Activated effector memory CD4-positive, alpha-beta T cell treated with anti-CD3 and anti-CD28 coated beads, Interleukin-2, amount 50 U/mL, for 16 hours (primary cell): ENCODE data around the gene PDXP.

Experiments used
- DNase-seq: peaks from one replicate; pipeline ENCODE4 v3.0.0-alpha.2; 2020

PDXP gene

DNA sequence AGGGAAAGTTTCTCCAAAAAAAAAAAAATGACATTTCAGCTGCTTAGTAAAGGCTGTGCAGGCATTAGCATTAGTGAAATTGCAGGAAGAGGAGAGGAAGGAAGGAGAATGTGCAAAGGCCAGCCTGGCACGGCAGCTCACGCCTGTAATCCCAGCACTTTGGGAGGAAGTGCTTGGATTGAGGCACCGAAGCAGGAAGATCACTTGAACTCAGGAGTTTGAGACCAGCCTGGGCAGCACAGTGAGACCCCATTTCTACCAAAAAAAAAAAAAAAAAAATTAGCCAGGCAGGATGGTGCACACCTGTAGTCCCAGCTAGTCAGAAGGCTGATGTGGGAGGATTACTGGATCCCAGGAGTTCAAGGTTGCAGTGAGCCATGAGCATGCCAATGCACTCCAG lies 46.1 kb downstream of the PDXP start:
- DNase-seq: no peak

DNA sequence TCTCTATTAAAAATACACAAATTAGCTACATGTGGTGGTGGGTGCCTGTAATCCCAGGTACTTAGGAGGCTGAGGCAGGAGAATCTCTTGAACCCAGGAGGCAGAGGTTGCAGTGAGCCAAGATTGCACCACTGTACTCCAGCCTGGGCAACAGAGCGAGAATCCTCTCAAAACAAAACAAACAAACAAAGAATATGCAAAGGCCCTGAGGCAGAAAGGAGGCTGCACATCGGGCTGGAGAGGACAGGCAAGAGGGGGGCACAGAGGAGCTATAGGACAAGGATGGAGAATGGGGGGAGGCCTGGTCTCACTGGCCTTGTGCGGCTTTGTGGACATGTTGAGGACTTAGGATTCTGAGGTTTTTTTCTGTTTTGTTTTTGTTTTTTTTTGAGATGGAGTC lies 46.7 kb downstream of the PDXP start:
- no peak for DNase-seq

DNA sequence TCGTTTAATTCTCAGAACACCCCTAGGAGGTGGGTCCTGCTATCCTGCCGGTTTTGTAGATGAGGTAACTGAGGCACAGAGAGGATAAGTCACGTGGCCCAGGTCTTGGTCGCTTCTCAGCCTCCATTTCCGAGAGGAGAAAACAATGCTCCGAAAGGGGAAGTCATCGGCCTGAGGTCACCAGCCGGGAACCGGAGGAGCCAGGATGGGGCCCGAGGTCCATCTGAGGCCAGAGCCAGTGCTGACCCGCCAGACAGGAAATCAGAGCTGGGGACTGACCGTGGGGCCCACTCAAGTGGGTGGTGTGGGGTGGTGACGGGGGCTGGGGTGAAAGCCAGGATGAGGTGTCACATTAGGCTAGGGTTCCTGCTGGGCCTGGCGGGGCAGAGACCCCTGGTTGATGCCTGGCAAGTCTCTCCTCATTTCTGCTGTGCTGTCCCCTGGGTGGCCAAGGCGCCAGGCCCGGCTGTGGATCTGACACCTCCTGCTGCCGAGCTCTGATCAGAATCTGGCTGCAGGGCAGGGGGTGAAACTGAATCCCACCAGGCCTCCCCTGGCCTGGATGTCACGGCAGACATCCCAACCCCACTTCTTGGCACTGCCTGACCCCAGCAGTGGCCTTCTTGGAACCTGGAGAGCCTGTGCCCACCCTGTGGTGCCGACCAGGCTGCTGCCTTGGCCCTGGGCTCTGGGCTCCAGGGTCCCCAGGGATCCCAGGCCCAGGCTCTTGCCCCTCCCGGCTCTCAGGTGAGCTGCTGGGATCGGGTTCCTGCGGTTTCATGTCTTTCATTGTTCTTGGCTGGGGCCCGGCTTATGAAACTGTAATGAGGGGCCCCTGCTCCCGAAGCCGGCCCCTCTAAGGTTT lies 50.3 kb downstream of the PDXP start:
- no peak for DNase-seq

DNA sequence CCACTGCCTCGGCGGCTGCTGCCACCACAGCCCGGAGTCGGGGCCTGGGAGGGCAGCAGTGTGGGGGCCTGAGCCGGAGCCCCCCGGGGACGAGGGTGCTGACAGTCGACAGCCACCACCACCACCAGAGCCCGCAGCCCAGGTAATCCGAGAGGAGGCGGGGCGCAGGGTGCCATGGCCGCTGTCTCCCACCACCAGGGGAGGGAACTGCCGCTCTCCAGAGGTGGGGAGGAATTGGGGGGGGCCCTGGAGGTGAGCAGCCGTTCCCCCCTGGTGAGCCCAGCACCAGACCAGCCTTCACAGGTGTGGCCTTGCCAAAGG lies 50.9 kb downstream of the PDXP start:
- no peak for DNase-seq

DNA sequence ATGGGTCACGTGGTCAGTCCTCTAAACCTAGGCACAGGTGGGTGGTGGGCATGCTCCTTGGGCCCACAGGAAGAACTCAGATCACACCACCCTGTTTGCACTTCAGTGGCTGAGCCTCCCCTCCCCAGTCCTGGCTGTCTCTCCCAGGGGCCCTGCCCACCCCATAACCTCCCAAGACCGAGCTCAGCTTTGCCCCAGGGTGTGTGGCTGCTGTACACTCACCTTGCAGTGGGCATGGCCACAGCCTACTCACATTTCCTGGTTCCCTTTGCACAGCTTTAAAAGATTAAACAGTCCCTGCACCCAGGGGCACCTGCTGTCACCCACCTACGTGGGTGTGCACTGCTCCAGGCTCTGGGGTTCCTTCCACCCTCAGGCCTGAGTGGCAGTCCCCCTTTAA lies 52.2 kb downstream of the PDXP start:
- no peak for DNase-seq

DNA sequence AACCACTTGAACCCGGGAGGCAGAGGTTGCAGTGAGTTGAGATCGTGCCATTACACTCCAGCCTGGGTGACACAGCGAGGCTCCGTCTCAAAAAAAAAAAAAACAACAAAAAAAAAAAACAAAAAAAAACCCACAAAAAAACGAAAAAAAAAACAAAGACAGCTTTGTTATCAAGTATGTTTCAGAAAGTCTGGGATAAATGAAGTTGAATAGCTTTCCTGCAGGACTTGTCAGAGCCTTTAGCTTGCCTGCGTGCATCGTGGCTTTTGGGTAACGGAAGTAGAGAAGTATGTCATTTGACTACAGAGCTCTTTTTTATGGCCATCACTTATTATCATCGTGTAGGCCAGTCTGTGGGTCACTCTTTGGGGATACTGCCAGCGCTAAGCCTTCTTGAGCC lies 53.0 kb downstream of the PDXP start:
- DNase-seq: no peak

DNA sequence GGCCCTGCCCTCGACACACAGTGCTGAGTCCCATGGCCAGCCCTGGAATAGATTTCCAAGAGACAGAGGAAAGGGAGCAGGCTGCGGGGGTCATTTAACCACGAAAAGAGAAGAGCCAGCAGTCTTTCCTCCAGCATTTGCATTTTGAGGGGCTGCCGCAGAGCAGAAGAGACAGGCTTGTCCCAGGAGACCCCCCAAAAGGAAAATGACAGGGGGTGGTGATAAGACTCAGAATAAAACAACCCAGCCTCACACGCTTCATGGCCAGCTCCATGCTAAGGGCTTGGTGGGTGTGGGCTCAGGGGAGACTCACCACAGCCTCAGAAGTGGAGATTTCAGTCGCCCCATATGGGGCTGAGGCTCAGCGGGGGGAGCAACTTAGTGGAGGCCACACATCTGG lies 55.2 kb downstream of the PDXP start:
- DNase-seq: no peak

DNA sequence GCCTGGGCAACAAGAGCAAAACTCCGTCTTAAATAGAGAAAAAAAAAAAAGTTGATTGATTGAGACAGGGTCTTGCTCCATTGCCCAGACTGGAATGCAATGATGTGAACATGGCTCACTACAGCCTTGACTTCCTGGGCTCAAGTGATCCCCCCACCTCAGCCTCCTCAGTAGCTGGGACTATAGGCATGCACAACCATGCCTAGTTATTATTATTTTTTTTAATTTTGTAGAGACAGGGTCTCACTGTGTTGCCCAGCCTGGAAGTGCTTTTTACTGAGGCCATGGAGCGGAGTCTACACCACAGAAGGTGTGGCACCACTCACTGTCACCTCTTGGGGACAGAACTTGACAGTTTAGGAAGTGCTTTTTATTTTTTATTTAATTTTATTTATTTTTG lies 56.1 kb downstream of the PDXP start:
- no peak for DNase-seq

DNA sequence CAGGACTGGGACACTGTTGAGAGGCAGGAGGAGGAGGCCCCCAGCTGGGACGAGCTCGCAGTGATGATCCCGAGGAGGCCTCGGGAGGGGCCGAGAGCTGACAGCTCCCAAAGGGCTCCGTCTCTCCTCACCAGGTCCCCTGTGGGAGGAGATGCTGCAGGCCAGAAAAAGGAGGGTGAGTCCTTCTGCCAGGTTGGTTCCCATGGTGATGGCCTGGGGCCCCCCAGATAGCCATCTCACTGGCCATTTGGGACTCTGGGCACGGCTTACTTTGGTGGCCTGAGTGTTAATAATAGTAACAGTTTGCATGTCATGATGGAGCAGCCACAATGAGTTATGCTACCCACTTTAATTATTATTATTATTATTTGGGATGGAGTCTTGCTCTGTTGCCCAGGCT lies 57.2 kb downstream of the PDXP start:
- no peak for DNase-seq
